ENCODE data around the gene CEMIP.

DNA sequence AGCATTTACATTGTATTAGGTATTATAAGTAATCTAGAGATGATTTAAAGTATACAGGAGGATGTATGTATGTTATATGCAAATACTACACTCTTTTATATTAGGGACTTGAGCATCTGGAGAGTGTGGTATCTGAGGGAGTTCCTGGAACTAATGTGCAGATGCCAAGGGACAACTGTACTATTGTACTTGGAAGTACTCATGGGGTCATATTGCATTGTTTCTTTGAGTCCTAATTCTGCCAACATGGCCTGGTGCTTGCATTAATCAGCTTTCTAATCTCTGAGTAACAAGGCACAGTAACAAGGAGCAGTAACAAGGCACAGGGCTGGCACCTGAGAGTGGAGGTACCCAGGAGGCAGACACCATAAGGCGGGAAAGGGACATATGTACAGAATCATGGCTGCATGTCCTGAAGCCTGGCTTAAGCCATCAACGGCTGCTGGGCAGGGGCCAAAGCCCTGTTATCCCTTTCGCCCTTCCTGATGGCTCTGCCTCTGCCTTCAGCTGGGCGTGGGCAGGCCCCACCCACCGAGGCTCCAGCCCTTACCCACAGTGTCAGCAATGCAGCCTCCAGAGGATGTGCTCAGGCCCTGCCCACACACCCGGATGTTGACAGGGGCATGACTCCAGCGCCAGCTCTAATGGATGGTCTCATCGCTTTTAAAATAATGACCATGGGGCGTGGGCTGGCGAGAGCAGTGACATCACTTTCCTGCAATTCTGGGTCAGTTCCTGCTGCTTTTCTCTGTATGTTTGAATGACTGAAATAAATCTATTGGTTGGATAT is 22.9 kb downstream of the CEMIP start:
- TF ChIP-seq RAD51 (IDR thresholded peaks at IDR 0.05) (no peak), POLR2A (IDR thresholded peaks at IDR 0.05; ENCODE audit: low read depth, low read length) (no peak), EZH2 (IDR thresholded peaks at IDR 0.05; ENCODE audit: borderline replicate concordance, control insufficient read depth, low read depth, low read length) (no peak), BMI1 (IDR thresholded peaks at IDR 0.05; ENCODE audit: borderline replicate concordance) (no peak), TAF1 (IDR thresholded peaks at IDR 0.05; ENCODE audit: borderline replicate concordance, low read depth, low read length) (no peak), SMC3 (IDR thresholded peaks at IDR 0.05; ENCODE audit: borderline replicate concordance, low read length) (no peak), RAD21 (IDR thresholded peaks at IDR 0.05; ENCODE audit: insufficient read depth, low read depth, low read length) (no peak), EED (IDR thresholded peaks at IDR 0.05; ENCODE audit: low read depth) (no peak), ZNF274 (IDR thresholded peaks at IDR 0.05; ENCODE audit: insufficient read depth, insufficient read length) (no peak), FOXM1 (IDR thresholded peaks at IDR 0.05; ENCODE audit: low read depth, low read length) (no peak)
- TF ChIP-seq, protein P1, sequence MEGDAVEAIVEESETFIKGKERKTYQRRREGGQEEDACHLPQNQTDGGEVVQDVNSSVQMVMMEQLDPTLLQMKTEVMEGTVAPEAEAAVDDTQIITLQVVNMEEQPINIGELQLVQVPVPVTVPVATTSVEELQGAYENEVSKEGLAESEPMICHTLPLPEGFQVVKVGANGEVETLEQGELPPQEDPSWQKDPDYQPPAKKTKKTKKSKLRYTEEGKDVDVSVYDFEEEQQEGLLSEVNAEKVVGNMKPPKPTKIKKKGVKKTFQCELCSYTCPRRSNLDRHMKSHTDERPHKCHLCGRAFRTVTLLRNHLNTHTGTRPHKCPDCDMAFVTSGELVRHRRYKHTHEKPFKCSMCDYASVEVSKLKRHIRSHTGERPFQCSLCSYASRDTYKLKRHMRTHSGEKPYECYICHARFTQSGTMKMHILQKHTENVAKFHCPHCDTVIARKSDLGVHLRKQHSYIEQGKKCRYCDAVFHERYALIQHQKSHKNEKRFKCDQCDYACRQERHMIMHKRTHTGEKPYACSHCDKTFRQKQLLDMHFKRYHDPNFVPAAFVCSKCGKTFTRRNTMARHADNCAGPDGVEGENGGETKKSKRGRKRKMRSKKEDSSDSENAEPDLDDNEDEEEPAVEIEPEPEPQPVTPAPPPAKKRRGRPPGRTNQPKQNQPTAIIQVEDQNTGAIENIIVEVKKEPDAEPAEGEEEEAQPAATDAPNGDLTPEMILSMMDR (IDR thresholded peaks at IDR 0.05 in 2 of 3, conservative IDR thresholded peaks at IDR 0.05 in 1 of 3; ENCODE audit: control insufficient read depth in 2 of 3, extremely low read depth in 1 of 3, insufficient read depth in 1 of 3, low read depth in 3 of 3, low read length in 3 of 3): no peak

Data from GM12878 (cell line).